Panc1 (cell line): ENCODE data around the gene SLC46A2. TPM values are rescaled to one million over a fixed set of nuclear protein-coding genes. Genes with fewer than 3 reads are reported as not detected.

Source experiments
- total RNA-seq: library from RNA; stranded (reverse); gene quantifications from one replicate; pipeline ENCODE4 v1.2.1, GENCODE V29; 2021; ENCODE audit not compliant: unreplicated experiment

SLC46A2 gene
- total RNA-seq, 1 experiment from 2014 or later, result not detected

Other genes with a start within 250 kb of the SLC46A2 start
- gene INIP, start 172.8 kb downstream of the SLC46A2 start, total RNA-seq, result 20.0 TPM
- gene SNX30, start 140.1 kb downstream of the SLC46A2 start, total RNA-seq, result 6.9 TPM
- not detected for gene ZNF883, start 121.3 kb upstream of the SLC46A2 start, total RNA-seq
- gene ZFP37, start 165.8 kb upstream of the SLC46A2 start, total RNA-seq, result 1.1 TPM